C4-2B (cell line): ENCODE data around the gene FHL3.
"Not testable (repeated sequence)": the region's sequence is repeated elsewhere in the genome, so short reads cannot be mapped to it uniquely, and the experiment has no call there.

Source experiments
- ZFX ChIP-seq: fragments of 450-650 bp; IDR thresholded peaks from 2 replicates; pipeline ENCODE4 v1.6.1; 2017
- TF ChIP-seq, protein P1 (sequence below): fragments of 450-650 bp; conservative IDR thresholded peaks from 2 replicates; pipeline ENCODE4 v1.5.1; 2017; ENCODE audit warnings: mild to moderate bottlenecking

DNA sequence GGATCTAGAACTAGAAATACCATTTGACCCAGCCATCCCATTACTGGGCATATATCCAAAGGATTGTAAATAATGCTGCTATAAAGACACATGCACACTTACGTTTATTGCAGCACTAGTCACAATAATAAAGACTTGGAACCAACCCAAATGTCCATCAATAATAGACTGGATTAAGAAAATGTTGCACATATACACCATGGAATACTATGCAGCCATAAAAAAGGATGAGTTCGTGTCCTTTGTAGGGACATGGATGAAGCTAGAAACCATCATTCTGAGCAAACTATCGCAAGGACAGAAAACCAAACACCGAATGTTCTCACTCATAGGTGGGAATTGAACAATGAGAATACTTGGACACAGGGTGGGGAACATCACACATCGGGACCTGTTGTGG is 31.6 kb downstream of the FHL3 start:
- TF ChIP-seq, protein P1, sequence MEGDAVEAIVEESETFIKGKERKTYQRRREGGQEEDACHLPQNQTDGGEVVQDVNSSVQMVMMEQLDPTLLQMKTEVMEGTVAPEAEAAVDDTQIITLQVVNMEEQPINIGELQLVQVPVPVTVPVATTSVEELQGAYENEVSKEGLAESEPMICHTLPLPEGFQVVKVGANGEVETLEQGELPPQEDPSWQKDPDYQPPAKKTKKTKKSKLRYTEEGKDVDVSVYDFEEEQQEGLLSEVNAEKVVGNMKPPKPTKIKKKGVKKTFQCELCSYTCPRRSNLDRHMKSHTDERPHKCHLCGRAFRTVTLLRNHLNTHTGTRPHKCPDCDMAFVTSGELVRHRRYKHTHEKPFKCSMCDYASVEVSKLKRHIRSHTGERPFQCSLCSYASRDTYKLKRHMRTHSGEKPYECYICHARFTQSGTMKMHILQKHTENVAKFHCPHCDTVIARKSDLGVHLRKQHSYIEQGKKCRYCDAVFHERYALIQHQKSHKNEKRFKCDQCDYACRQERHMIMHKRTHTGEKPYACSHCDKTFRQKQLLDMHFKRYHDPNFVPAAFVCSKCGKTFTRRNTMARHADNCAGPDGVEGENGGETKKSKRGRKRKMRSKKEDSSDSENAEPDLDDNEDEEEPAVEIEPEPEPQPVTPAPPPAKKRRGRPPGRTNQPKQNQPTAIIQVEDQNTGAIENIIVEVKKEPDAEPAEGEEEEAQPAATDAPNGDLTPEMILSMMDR, result not testable (repeated sequence)
- not testable (repeated sequence) for TF ChIP-seq ZFX
